ENCODE results near the gene PAK1.

- TF ChIP-seq, protein P1, sequence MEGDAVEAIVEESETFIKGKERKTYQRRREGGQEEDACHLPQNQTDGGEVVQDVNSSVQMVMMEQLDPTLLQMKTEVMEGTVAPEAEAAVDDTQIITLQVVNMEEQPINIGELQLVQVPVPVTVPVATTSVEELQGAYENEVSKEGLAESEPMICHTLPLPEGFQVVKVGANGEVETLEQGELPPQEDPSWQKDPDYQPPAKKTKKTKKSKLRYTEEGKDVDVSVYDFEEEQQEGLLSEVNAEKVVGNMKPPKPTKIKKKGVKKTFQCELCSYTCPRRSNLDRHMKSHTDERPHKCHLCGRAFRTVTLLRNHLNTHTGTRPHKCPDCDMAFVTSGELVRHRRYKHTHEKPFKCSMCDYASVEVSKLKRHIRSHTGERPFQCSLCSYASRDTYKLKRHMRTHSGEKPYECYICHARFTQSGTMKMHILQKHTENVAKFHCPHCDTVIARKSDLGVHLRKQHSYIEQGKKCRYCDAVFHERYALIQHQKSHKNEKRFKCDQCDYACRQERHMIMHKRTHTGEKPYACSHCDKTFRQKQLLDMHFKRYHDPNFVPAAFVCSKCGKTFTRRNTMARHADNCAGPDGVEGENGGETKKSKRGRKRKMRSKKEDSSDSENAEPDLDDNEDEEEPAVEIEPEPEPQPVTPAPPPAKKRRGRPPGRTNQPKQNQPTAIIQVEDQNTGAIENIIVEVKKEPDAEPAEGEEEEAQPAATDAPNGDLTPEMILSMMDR (IDR thresholded peaks at IDR 0.05 in 2 of 3, conservative IDR thresholded peaks at IDR 0.05 in 1 of 3; ENCODE audit: insufficient read depth in 2 of 3, low read depth in 1 of 3, low read length in 3 of 3) = no peak
- no peak for TF ChIP-seq SP1 (CRISPR knock-in tag; IDR thresholded peaks at IDR 0.05)
- TF ChIP-seq ZNF444 (CRISPR knock-in tag; IDR thresholded peaks at IDR 0.05) = no peak
- TF ChIP-seq, protein P2, sequence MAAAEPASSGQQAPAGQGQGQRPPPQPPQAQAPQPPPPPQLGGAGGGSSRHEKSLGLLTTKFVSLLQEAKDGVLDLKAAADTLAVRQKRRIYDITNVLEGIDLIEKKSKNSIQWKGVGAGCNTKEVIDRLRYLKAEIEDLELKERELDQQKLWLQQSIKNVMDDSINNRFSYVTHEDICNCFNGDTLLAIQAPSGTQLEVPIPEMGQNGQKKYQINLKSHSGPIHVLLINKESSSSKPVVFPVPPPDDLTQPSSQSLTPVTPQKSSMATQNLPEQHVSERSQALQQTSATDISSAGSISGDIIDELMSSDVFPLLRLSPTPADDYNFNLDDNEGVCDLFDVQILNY (CRISPR knock-in tag; IDR thresholded peaks at IDR 0.05) = no peak
- no peak for TF ChIP-seq MYNN (IDR thresholded peaks at IDR 0.05)
- TF ChIP-seq MYNN (CRISPR knock-in tag; IDR thresholded peaks at IDR 0.05) = no peak
Observed at GRCh38 chr11:77345621-77346020, 128.3 kb downstream of the PAK1 start.
